NCI-H2107 treated with DMSO at 0.1 percent for 48 hours (cell line): ENCODE data around the gene PKD1.

Experiments
- DNase-seq: peaks from one replicate; lab custom pipeline; 2025; ENCODE audit not compliant: unreplicated experiment; lab: John Stamatoyannopoulos, UW

The PKD1 gene

GRCh38 chr16:2090777-2091546, 44.7 kb downstream of the PKD1 start:
- DNase-seq: no peak

GRCh38 chr16:2090481-2090776, 45.3 kb downstream of the PKD1 start:
- DNase-seq: no peak

- no peak for DNase-seq
Measured at GRCh38 chr16:2089706-2090480, 45.8 kb downstream of the PKD1 start.

- no peak for DNase-seq
Measured at GRCh38 chr16:2088759-2089358, 46.8 kb downstream of the PKD1 start.

GRCh38 chr16:2087748-2088631, 47.7 kb downstream of the PKD1 start:
- no peak for DNase-seq

- no peak for DNase-seq
Measured at GRCh38 chr16:2086812-2087747, 48.6 kb downstream of the PKD1 start.

- DNase-seq: no peak
Measured at GRCh38 chr16:2086106-2086742, 49.5 kb downstream of the PKD1 start.

- no peak for DNase-seq
Measured at GRCh38 chr16:2085669-2086068, 50.0 kb downstream of the PKD1 start.

- no peak for DNase-seq
Measured at GRCh38 chr16:2084895-2085625, 50.6 kb downstream of the PKD1 start.

GRCh38 chr16:2083876-2084780, 51.6 kb downstream of the PKD1 start:
- no peak for DNase-seq

- DNase-seq: no peak
Measured at GRCh38 chr16:2083409-2083808, 52.3 kb downstream of the PKD1 start.

- no peak for DNase-seq
Measured at GRCh38 chr16:2082983-2083364, 52.7 kb downstream of the PKD1 start.

- DNase-seq: peak; percentile 94
Measured at GRCh38 chr16:2082171-2082982, 53.3 kb downstream of the PKD1 start.

GRCh38 chr16:2081201-2082084, 54.3 kb downstream of the PKD1 start:
- DNase-seq: no peak

GRCh38 chr16:2079991-2080390, 55.7 kb downstream of the PKD1 start:
- no peak for DNase-seq

- no peak for DNase-seq
Measured at GRCh38 chr16:2079311-2079800, 56.3 kb downstream of the PKD1 start.
